Natural killer cell (primary cell): ENCODE measurements around the gene PIEZO1. TPM values are rescaled to one million over a fixed set of nuclear protein-coding genes. Genes with fewer than 3 reads are reported as not detected.

Experiments used
- ATAC-seq, 3 donors: fragments of 150-1000 bp in 2 of 3; fragments of 200-7000 bp in 1 of 3; cut with Tn5 transposase; 1 replicate in 1 of 3; 2 replicates in 2 of 3; pipeline ENCODE4 v1.10.0; 2021; ENCODE audit warnings: mild to moderate bottlenecking in 2 of 3, moderate library complexity in 2 of 3
- DNase-seq, 2 donors: peaks; one replicate each; pipeline versions ENCODE4 v3.0.0 to v3.0.0-alpha.2; 2013 to 2021; ENCODE audit warnings: mixed read lengths in 1 of 2
- H3K27ac ChIP-seq: one replicate; pipeline ENCODE4 v1.5.1; 2013; ENCODE audit warnings: mild to moderate bottlenecking, low read length
- H3K27me3 ChIP-seq: one replicate; pipeline ENCODE4 v1.6.1; 2013; ENCODE audit warnings: low read length; ENCODE audit not compliant: control insufficient read depth, insufficient read depth
- H3K36me3 ChIP-seq: one replicate; pipeline ENCODE4 v1.6.1; 2013; ENCODE audit warnings: low read length; ENCODE audit not compliant: control insufficient read depth, insufficient read depth
- H3K4me1 ChIP-seq: one replicate; pipeline ENCODE4 v1.6.1; 2013; ENCODE audit warnings: low read length; ENCODE audit not compliant: control insufficient read depth, insufficient read depth
- H3K4me3 ChIP-seq: one replicate; pipeline ENCODE4 v1.5.1; 2013; ENCODE audit warnings: low read length
- H3K9me3 ChIP-seq: one replicate; pipeline ENCODE4 v1.6.1; 2013; ENCODE audit warnings: low read length; ENCODE audit not compliant: control insufficient read depth, insufficient read depth
- H3K27ac Mint-ChIP-seq, 2 donors: one replicate each; pipeline ENCODE4 v1.8.0; 2022; ENCODE audit warnings: mild to moderate bottlenecking in 2 of 2, mixed read lengths in 2 of 2, moderate library complexity in 1 of 2
- H3K27me3 Mint-ChIP-seq, 2 donors: one replicate each; pipeline ENCODE4 v1.8.0; 2022; ENCODE audit warnings: low read depth in 2 of 2, mixed read lengths in 2 of 2
- H3K36me3 Mint-ChIP-seq: one replicate; pipeline ENCODE4 v1.8.0; 2022; ENCODE audit warnings: mixed read lengths
- H3K4me1 Mint-ChIP-seq, 2 donors: one replicate each; pipeline ENCODE4 v1.8.0; 2022; ENCODE audit warnings: mixed read lengths in 2 of 2
- H3K4me3 Mint-ChIP-seq: one replicate; pipeline ENCODE4 v1.8.0; 2022; ENCODE audit warnings: mild to moderate bottlenecking, moderate library complexity, mixed read lengths
- H3K9me3 Mint-ChIP-seq, 2 donors: one replicate each; pipeline ENCODE4 v1.8.0; 2022; ENCODE audit warnings: mixed read lengths in 2 of 2
- CTCF ChIP-seq: fragments of 200-600 bp; IDR thresholded peaks from one replicate; pipeline ENCODE4 v1.8.0; 2022; ENCODE audit warnings: antibody characterized with exemption
- WGBS: methylation state at CpG from one replicate; pipeline ENCODE4 v1.1.7; 2013; ENCODE audit warnings: missing lambda C conversion rate; ENCODE audit not compliant: insufficient coverage; 5-methylcytosine and 5-hydroxymethylcytosine counted together
- intact Hi-C: fragments of 100-400 bp; cut with micrococcal nuclease; formaldehyde crosslinking; loops from one replicate; pipeline ENCODE4 v1.14.2; 2022
- total RNA-seq, 4 donors: library from RNA; stranded (reverse); fragments of 120-200 nt in 1 of 4; gene quantifications; one replicate each; pipeline versions ENCODE4 v1.2.3 to v1.2.4, GENCODE V29; 2013 to 2022

The PIEZO1 gene
- total RNA-seq, 3 donors from 2014 or later (not counting 1 experiment from before 2014, with no cell fraction given): 172 to 197 (median 183) TPM

DNA sequence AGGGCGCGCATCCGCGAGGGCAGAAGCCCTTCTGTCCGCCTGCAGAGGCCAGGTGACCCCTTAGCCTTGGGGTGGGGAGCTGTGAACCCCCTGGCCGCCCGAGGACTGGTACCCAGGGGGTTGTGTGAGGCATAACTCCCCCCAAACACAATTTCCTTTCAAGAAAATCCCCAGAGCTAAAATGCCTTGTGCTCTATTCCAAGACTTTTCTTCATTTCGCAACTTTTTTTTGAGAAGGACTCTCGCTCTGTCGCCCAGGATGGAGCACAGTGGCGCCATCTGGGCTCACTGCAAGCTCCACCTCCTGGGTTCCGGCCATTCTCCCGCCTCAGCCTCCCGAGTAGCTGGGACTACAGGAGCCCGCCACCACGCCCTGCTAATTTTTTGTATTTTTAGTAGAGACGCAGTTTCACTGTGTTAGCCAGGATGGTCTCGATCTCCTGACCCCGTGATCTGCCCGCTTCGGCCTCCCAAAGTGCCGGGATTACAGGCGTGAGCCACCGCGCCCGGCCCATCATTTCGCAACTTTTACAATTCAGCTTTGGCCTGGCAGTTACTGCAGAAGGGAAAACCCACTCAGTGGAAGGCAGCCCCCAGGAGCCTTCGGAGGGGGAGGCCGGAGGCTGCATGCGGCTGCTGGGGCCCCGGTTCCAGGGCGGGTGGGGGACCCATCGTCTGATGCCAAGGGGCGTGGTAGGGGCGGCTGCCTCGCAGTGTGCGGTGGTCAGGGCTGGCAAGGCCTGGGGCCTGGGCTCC, 27.7 kb upstream of the PIEZO1 start:
- no peak for ATAC-seq
- WGBS: 52% methylated on average over 37 of the region's 37 CpGs
- intact Hi-C loops: loop anchor here (2.0 kb wide), 1 partner anchor 44 kb away; the partner anchor contains the start of genes GALNS and TRAPPC2L

DNA sequence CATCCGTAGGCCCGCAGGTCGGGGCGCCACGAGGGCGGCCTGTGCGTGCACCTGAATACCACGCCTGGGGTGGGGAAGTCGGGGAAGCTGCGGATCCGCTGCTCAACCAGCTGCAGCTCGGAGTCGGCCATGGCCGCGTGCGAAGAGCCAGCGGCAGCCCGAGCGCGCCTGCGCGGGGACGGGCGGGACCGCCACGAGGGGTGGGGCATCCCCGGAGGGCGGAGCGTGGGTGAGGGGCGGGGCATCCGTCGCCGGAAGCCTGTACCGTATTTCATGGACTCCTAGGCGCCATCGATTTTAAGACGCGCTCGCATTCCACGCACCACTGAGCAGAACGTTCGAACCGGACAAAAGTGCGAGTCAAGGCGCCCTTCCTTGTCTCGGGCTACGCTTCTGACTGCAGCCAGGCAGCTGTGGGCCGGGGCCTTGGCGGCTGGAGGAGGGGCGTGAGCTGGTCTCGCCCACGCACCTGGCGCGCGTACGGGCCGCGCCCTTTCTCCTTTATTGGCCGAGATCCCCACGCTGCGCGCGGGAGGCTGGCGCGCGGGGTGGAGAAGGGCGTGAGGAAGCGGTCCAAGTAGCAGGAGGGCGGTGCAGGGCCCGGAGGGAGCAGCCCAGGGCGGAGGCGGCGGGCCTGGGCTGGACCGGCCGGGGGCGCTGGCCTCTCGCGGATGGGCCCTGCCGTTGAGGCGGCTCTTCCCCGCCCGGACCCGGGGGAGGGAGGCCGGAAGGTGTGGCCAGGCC, 26.9 kb upstream of the PIEZO1 start, which contains the start of gene APRT:
Gene APRT (minus strand): TSS at position 160 of the 744 bp plus-strand sequence. CDS start 29 bp downstream, at position 131.
- Mint-ChIP-seq H3K4me1 (peaks cover 7 to 24% of the 10 kb centered on the region in 2 donors), H3K36me3 (no peaks in the 10 kb centered on the region), H3K27ac (peak within 1 kb of the TSS; percentile 82 to 96), H3K9me3 (no peaks in the 10 kb centered on the region), H3K27me3 (no peaks in the 10 kb centered on the region), H3K4me3 (peak within 1 kb of the TSS; percentile 94)
- Histone ChIP-seq H3K4me1 (peaks cover 24% of the 10 kb centered on the region), H3K27ac (peak within 1 kb of the TSS; percentile 67), H3K36me3 (peaks cover 10% of the 10 kb centered on the region), H3K4me3 (peak within 1 kb of the TSS; percentile 81), H3K27me3 (no peaks in the 10 kb centered on the region), H3K9me3 (no peaks in the 10 kb centered on the region)
- DNase-seq (peak; percentile 98 to 99), ATAC-seq (peak; percentile 93 to 97 (median 93))
- no peak for TF ChIP-seq CTCF
- under 1% methylated on average over 84 of the region's 84 CpGs for WGBS
- intact Hi-C loops: loop anchor here (2.0 kb wide), 1 partner anchor 45 kb away; the partner anchor contains the start of genes GALNS and TRAPPC2L

More for the DNA sequence above, 27.7 kb upstream of the PIEZO1 start:
- peaks cover 24% of the 10 kb centered on the region for H3K4me1 ChIP-seq
- H3K27ac ChIP-seq: peak overlapping the region; percentile 62
- H3K4me1 Mint-ChIP-seq: peaks cover 7 to 24% of the 10 kb centered on the region in 2 donors
- TF ChIP-seq CTCF: no peak
- H3K4me3 Mint-ChIP-seq: peak overlapping the region; percentile 84
- no peaks in the 10 kb centered on the region for H3K9me3 ChIP-seq
- H3K27me3 ChIP-seq: no peaks in the 10 kb centered on the region
- peak in 1 of 2 donors; percentile 55 for DNase-seq
- H3K36me3 ChIP-seq: peaks cover 10% of the 10 kb centered on the region
- peak overlapping the region; percentile 81 for H3K4me3 ChIP-seq
- peak overlapping the region in 1 of 2 donors; percentile 96 for H3K27ac Mint-ChIP-seq
- H3K9me3 Mint-ChIP-seq: no peaks in the 10 kb centered on the region
- no peaks in the 10 kb centered on the region for H3K36me3 Mint-ChIP-seq
- H3K27me3 Mint-ChIP-seq: no peaks in the 10 kb centered on the region

GRCh38 chr16:88810912-88811768, 26.1 kb upstream of the PIEZO1 start:
- ATAC-seq (peak; percentile 61 to 72 (median 69)), DNase-seq (peak; percentile 67 to 81)
- Mint-ChIP-seq H3K4me3 (peak overlapping the region; percentile 92), H3K27me3 (no peaks in the 10 kb centered on the region), H3K9me3 (no peaks in the 10 kb centered on the region), H3K36me3 (no peaks in the 10 kb centered on the region), H3K27ac (peak overlapping the region; percentile 82 to 96), H3K4me1 (peaks cover 7 to 24% of the 10 kb centered on the region in 2 donors)
- no peak for TF ChIP-seq CTCF
- WGBS: 2% methylated on average over 65 of the region's 65 CpGs
- H3K9me3 ChIP-seq: no peaks in the 10 kb centered on the region
- H3K27ac ChIP-seq: peak overlapping the region; percentile 66
- H3K27me3 ChIP-seq: no peaks in the 10 kb centered on the region
- peaks cover 10% of the 10 kb centered on the region for H3K36me3 ChIP-seq
- peaks cover 24% of the 10 kb centered on the region for H3K4me1 ChIP-seq
- intact Hi-C loops: no loop called here
- peak overlapping the region; percentile 81 for H3K4me3 ChIP-seq
